Islet of Langerhans (tissue), 1 donor: ENCODE measurements around the gene TRPM3.
"Not testable (repeated sequence)": the region's sequence is repeated elsewhere in the genome, so short reads cannot be mapped to it uniquely, and the experiment has no call there.

Experiments used
- FAIRE-seq: peaks from one replicate; lab custom pipeline; 2011; peaks lifted over from hg19 to GRCh38; lab: Jason Lieb, UNC

Gene TRPM3

GRCh38 chr9:70747261-70747718 lies 374.1 kb downstream of the TRPM3 start:
- FAIRE-seq: no peak

- FAIRE-seq: no peak
Observed at GRCh38 chr9:70746760-70747159, 374.7 kb downstream of the TRPM3 start.

GRCh38 chr9:70746316-70746715 lies 375.1 kb downstream of the TRPM3 start:
- FAIRE-seq: no peak

- FAIRE-seq: not testable (repeated sequence)
Observed at GRCh38 chr9:70724794-70725193, 396.6 kb downstream of the TRPM3 start.

- FAIRE-seq: not testable (repeated sequence)
Observed at GRCh38 chr9:70724025-70724424, 397.4 kb downstream of the TRPM3 start.

- not testable (repeated sequence) for FAIRE-seq
Observed at GRCh38 chr9:70706797-70707196, 414.6 kb downstream of the TRPM3 start.

- FAIRE-seq: no peak
Observed at GRCh38 chr9:70701163-70701562, 420.3 kb downstream of the TRPM3 start.

GRCh38 chr9:70696694-70697335 lies 424.6 kb downstream of the TRPM3 start:
- FAIRE-seq: no peak

- FAIRE-seq: no peak
Observed at GRCh38 chr9:70694758-70695157, 426.7 kb downstream of the TRPM3 start.

GRCh38 chr9:70693186-70693585 lies 428.2 kb downstream of the TRPM3 start:
- no peak for FAIRE-seq

GRCh38 chr9:70692431-70692830 lies 429.0 kb downstream of the TRPM3 start:
- FAIRE-seq: no peak

- no peak for FAIRE-seq
Observed at GRCh38 chr9:70688704-70689103, 432.7 kb downstream of the TRPM3 start.

GRCh38 chr9:70683841-70684240 lies 437.6 kb downstream of the TRPM3 start:
- no peak for FAIRE-seq

GRCh38 chr9:70682298-70682697 lies 439.1 kb downstream of the TRPM3 start:
- no peak for FAIRE-seq

- no peak for FAIRE-seq
Observed at GRCh38 chr9:70679845-70680244, 441.6 kb downstream of the TRPM3 start.

GRCh38 chr9:70678153-70678552 lies 443.3 kb downstream of the TRPM3 start:
- FAIRE-seq: no peak

- FAIRE-seq: no peak
Observed at GRCh38 chr9:70677055-70677735, 444.2 kb downstream of the TRPM3 start.

- no peak for FAIRE-seq
Observed at GRCh38 chr9:70675868-70676370, 445.5 kb downstream of the TRPM3 start.

GRCh38 chr9:70673844-70674243 lies 447.6 kb downstream of the TRPM3 start:
- FAIRE-seq: no peak

- no peak for FAIRE-seq
Observed at GRCh38 chr9:70672161-70672649, 449.2 kb downstream of the TRPM3 start.

- no peak for FAIRE-seq
Observed at GRCh38 chr9:70668751-70669150, 452.7 kb downstream of the TRPM3 start.

GRCh38 chr9:70658765-70659164 lies 462.7 kb downstream of the TRPM3 start:
- no peak for FAIRE-seq

GRCh38 chr9:70656281-70656680 lies 465.1 kb downstream of the TRPM3 start:
- no peak for FAIRE-seq

GRCh38 chr9:70654144-70654543 lies 467.3 kb downstream of the TRPM3 start:
- FAIRE-seq: no peak
